Stimulated activated CD8-positive, alpha-beta memory T cell treated with anti-CD3 and anti-CD28 coated beads, Interleukin-15, amount 100 ng/mL, for 4 hours (primary cell): ENCODE results near the gene FAM168A.

ENCODE experiments used
- DNase-seq, 2 donors: peaks; one replicate each; pipeline ENCODE4 v3.0.0-alpha.2; 2020; ENCODE audit warnings: low read depth in 2 of 2

The FAM168A gene

GRCh38 chr11:73556966-73557365 lies 40.9 kb downstream of the FAM168A start:
- DNase-seq = no peak

DNA sequence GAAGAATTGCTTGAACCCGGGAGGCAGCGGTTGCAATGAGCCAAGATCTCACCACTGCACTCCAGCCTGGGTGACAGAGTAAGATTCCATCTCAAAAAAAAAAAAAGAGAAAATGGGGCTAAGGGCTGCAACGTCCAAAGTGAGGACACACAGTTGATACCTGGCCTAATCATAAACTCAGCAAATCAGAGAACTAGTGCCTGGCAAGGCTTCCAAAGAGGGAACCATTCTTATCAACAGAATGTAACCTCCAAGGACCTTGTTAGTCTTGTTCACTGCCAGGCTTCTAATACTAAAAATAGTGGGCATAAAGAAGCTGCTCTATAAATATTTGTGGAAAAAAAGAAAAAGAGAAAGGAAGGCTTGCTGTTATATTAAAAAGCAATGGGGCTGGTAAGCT lies 42.3 kb downstream of the FAM168A start:
- no peak for DNase-seq

DNA sequence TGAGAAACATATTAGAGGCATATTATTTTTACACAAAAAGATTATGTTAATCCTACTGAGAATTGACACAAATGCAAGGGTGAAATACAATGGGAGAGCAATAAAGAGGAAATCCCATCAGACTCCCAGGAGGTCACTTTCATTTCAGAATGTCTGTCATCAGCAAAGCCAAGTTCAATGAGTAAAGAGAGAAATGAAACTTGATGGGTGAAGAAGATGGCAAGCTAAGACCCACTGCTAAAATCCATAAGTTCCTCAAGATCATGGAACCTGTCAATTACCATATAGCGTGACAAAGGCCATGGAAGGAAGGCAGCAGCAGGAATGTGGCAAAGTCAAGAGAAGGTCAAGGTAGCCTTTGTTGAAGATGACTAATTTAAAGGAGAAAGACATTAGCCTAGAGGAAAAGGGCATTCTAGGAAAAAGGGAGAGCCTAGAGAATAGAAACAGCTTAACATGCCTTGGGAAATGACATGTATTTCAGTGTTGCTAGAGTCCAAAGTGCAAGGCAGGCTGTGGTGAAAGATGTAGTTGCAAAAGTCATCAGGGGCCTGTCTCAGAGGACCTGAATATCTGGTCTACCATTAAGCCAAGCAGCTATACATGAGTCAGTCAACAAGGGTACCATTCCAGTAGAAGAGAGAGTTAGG lies 43.1 kb downstream of the FAM168A start:
- DNase-seq = no peak

- DNase-seq = no peak
These were observed 44.6 kb downstream of the FAM168A start for GRCh38 chr11:73553266-73553665.

DNA sequence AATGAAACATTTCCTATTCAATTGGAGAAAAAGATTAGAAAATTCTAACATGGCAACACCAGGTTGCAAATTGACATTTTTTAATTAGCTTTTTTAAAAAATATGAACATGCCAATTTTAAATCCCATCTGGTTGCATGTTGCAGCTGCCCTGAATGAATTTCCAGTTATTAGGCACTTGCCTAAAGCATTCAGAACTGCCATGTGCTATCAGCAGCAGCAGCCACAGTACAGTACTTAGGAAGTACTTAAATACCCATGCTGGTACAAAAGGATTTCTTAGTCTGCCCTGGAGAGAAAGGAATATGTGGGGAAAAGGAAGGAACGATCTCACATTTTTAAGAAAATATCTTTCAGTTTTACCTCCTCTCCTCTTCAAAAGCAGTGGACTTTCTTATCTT lies 46.2 kb downstream of the FAM168A start:
- DNase-seq = no peak

DNA sequence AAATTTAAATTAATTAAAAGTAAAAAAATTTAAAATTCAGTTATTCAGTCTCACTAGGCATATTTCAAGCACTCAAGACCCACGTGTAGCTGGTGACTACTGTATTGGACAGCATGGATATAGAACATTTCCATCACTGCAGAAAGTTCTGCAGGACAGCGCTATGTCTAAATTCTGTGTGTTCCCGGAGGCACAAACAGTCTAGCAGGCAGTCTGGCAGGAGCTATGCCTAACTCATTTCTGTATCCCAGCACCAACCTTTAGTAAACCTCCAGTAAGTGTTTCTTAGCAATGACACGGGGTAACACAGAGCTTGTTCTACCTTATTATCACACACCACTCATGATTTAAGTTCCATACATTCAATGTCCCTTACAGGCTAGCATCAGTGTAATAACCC lies 48.5 kb downstream of the FAM168A start:
- DNase-seq = no peak

GRCh38 chr11:73547706-73548595 lies 50.0 kb downstream of the FAM168A start:
- no peak for DNase-seq

GRCh38 chr11:73542175-73542574 lies 55.7 kb downstream of the FAM168A start:
- no peak for DNase-seq

DNA sequence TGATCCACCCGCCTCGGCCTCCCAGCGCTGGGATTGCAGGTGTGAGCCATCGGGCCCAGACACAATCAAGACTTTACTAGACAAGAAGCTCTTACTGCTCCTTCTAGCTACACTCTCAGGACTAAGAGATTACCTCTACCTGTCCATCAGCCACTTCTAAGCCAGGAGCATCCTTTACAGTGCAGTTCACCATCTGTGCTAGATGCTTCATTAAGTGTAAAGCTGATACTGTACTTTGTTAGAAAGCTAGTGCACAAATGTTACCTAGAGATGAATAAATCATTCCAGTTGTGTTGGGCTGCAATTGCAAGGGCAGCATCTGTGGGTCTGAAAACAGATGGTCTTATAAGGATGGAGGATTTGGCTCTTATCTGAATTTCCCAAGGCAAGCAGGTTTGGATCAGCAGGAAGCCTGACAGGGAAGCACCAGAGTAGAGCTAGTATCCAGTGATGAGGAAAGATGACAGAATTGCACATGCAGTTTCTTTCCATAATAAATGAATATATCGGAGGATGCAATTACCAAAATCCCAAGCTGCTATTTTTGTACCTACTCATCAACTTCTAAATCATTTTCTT lies 58.3 kb downstream of the FAM168A start:
- no peak for DNase-seq

- DNase-seq = no peak
These were observed 59.5 kb downstream of the FAM168A start for GRCh38 chr11:73538381-73538872.

DNA sequence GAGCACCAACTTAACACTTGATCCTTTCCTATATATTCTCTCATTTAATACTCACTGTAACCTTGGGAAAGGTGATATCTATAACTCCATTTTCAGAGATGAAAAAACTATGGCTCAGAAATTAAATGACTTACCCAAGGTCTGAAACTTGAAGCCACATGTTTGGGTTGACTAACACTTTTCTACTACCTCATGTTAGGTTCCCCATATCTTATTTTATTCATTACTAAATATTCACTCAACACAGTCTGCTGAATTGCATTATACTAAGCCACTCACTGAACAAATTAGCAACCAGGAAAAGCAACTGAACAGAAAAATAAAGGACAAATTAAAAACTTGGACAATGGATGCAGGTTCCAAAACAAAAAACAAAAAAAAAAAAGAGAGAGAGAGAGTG lies 59.9 kb downstream of the FAM168A start:
- DNase-seq = no peak

- DNase-seq = no peak
These were observed 61.0 kb downstream of the FAM168A start for GRCh38 chr11:73536961-73537360.

- DNase-seq = no peak
These were observed 65.6 kb downstream of the FAM168A start for GRCh38 chr11:73532310-73532709.

DNA sequence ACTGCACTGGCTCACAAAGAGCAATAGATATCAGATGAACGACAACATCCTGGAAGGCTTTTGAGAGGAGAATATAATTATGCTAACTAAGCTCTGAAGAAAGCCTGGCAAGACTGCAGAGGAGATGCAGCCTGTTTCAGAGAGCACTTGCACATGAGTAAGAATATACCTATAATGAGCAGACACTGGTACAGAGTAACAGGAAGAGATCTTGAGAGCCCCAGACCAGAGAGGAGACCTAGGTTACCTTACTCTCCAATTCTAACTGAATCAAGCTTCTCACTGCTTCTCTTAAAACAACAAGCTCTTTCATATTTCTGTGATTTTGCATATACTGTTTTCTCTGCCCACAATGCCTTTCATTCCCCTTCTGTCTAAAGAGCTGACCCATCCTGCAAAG lies 66.5 kb downstream of the FAM168A start:
- DNase-seq = no peak

GRCh38 chr11:73530109-73530508 lies 67.8 kb downstream of the FAM168A start:
- DNase-seq = no peak

DNA sequence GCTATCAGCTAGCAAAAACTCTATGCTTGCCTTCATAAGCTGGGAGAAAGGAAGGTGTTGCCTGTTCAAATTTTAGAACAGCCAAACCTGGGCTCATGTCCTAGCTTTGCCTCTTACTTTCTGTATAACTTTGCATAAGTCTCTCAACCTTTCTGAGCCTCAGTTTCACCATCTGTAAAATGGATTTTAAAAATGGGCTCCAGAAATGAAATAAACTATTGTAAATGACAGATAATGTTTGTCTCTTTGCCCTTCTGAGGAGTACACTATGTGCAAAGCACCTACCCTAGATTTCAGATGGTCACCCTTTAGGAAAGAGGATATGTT lies 68.7 kb downstream of the FAM168A start:
- no peak for DNase-seq

DNA sequence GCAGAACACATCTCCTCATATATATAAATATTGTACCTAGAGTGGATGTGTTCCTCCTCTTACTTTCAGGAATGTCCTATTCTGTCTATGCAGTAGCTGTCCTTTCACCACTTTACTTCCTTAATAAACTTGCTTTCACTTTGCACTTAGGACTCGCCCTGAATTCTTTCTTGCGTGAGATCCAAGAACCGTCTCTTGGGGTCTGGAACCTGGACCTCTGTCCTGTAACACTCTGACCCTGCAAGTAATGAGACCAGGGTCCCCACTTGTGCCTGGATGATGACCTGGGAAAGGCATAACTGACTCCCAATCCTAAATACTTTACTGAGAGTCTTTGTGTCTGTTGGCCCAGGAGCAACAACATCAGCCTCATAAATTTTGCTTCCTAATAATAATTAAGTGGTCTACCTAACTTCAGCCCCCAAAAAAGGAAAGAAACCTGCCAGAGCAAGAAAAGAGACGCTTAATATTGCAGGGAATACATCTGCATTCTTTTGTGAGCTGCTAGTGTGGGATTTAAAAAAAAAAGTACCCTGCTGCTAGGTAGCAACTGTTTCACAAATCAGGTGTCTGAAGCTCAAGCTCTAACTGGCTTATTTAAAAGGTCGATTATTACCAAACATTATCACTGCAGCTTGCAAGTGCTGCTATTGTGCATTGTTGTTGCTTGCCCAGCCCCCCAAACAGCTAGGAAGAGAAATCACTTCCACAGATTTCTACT lies 69.3 kb downstream of the FAM168A start:
- DNase-seq = no peak

- no peak for DNase-seq
These were observed 69.9 kb downstream of the FAM168A start for GRCh38 chr11:73528013-73528412.

GRCh38 chr11:73525611-73526010 lies 72.3 kb downstream of the FAM168A start:
- no peak for DNase-seq

DNA sequence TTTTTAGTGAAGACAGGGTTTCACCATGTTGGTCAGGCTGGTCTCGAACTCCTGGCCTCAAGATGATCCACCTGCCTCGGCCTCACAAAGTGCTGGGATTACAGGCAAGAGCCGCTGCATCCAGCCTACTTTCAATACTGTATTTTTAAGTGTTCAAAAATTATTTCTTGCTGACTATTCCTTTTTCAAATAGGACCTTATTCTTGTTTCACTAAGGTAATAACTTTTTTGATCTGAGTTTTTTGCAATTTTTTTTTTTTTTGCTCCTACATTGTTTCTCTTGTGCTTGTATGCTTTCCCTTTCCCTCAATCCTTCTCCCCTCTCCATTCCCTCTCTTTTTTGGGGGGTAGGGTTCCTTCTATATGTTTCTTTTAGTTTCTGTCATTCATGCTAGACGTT lies 73.1 kb downstream of the FAM168A start:
- DNase-seq = no peak

DNA sequence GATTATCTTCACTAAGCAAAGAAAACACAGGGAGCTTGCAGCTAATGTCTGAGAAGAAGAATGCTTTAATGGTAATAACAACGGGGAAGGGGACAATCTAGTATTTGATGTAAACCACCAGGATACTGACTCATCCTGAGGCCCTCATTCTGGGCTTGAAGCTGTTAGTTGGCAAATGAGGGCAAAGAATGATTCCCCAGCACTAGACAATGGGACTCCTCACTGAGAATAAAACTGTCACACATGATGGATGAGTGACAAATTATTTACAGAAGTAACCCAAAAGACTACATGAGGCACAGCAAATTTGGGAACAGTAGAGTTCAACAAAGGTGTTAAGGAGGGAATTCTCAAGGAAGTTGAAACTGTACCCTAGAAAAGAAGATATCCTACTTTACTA lies 76.3 kb downstream of the FAM168A start:
- DNase-seq = no peak

DNA sequence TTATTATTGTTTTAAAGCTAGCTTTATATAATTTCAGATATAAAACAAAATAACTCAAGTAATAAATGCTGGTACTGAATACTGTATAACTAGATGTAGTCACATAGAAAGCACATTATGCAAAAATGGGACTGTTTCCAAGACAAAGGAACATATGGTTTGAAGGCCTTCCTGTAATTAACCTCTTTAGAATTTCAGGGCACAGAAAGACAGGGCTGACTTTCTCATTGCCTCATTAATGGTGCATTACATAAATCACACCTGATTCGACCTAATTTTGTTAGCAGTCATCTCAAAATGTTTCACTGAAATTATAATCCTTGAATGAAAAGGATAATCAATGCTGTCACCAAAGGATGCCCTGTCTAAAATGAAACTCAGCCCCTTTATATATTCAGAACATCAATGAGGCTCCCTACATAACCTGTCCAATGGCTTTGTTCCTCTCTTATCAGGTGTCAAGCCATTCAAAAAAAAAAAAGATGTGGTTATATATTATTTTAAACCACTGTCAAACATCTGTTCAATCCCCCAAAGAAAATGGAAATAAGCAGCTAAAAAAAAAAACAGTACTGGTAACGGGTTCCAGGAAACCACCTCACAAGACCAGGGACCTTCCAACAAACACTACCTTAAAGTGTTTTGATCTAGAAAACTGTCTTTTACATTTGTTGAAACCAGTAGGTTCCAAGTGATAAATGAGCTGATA lies 77.4 kb downstream of the FAM168A start:
- no peak for DNase-seq
